Keratinocyte (primary cell): ENCODE data around the gene KRT8. TPM values are rescaled to one million over a fixed set of nuclear protein-coding genes. Genes with fewer than 3 reads are reported as not detected.
A peak's percentile ranks its signal among the peaks of the same experiment; 100 is the strongest.

ENCODE experiments used
- DNase-seq: peaks from one replicate; pipeline ENCODE4 v3.0.0-alpha.2; 2011; ENCODE audit warnings: low read depth, missing footprints, low spot score
- FAIRE-seq: peaks from 2 replicates; lab custom pipeline; 2011; peaks lifted over from hg19 to GRCh38; lab: Jason Lieb, UNC
- H2AFZ ChIP-seq: 2 replicates; pipeline ENCODE4 v1.6.0; 2012; ENCODE audit warnings: low read length, control low read depth, inconsistent platforms; ENCODE audit not compliant: control insufficient read depth
- H3K27ac ChIP-seq: 2 replicates; pipeline ENCODE4 v1.5.1; 2011; ENCODE audit warnings: low read length; ENCODE audit not compliant: control insufficient read depth, insufficient read depth
- H3K27me3 ChIP-seq: 3 replicates; pipeline ENCODE4 v1.6.0; 2011; ENCODE audit warnings: low read length; ENCODE audit not compliant: control insufficient read depth, insufficient read depth; ENCODE audit errors: extremely low read depth
- H3K36me3 ChIP-seq, 2 experiments: 2 replicates in 1 of 2; 3 replicates in 1 of 2; pipeline ENCODE4 v1.5.1; 2011; ENCODE audit warnings: low read length in 2 of 2, mild to moderate bottlenecking in 1 of 2; ENCODE audit not compliant: control insufficient read depth in 2 of 2, insufficient read depth in 2 of 2; ENCODE audit errors: extremely low read depth in 1 of 2
- H3K4me1 ChIP-seq: 3 replicates; pipeline ENCODE4 v1.5.1; 2011; ENCODE audit warnings: low read length; ENCODE audit not compliant: control insufficient read depth, insufficient read depth; ENCODE audit errors: extremely low read depth
- H3K4me2 ChIP-seq: 3 replicates; pipeline ENCODE4 v1.6.0; 2011; ENCODE audit warnings: low read depth, low read length; ENCODE audit not compliant: control insufficient read depth, insufficient read depth; ENCODE audit errors: extremely low read depth
- H3K4me3 ChIP-seq, 3 experiments: fragments of 200-600 bp in 1 of 3; sonication (generic) in 1 of 3; 2 replicates in 2 of 3; 3 replicates in 1 of 3; pipeline ENCODE4 v1.5.1; 2011 to 2016; ENCODE audit warnings: low read length in 3 of 3, mild to moderate bottlenecking in 3 of 3, control low read depth in 2 of 3, inconsistent platforms in 1 of 3, low read depth in 1 of 3, mixed read lengths in 1 of 3, mixed run types in 1 of 3, moderate library complexity in 1 of 3; ENCODE audit not compliant: control insufficient read depth in 2 of 3, insufficient read depth in 2 of 3; ENCODE audit errors: extremely low read depth in 1 of 3
- H3K79me2 ChIP-seq: 2 replicates; pipeline ENCODE4 v1.6.0; 2012; ENCODE audit warnings: low read length; ENCODE audit not compliant: control insufficient read depth, insufficient read depth
- H3K9ac ChIP-seq: 3 replicates; pipeline ENCODE4 v1.6.0; 2011; ENCODE audit warnings: low read length; ENCODE audit not compliant: control insufficient read depth, insufficient read depth; ENCODE audit errors: extremely low read depth
- H3K9me1 ChIP-seq: 3 replicates; pipeline ENCODE4 v1.6.0; 2011; ENCODE audit warnings: low read length; ENCODE audit not compliant: control insufficient read depth, insufficient read depth; ENCODE audit errors: extremely low read depth
- H3K9me3 ChIP-seq: 2 replicates; pipeline ENCODE4 v1.5.1; 2012; ENCODE audit warnings: low read depth, low read length; ENCODE audit not compliant: control insufficient read depth
- H4K20me1 ChIP-seq: 3 replicates; pipeline ENCODE4 v1.6.0; 2011; ENCODE audit warnings: low read length; ENCODE audit not compliant: control insufficient read depth, insufficient read depth; ENCODE audit errors: extremely low read depth
- EZH2 ChIP-seq: IDR thresholded peaks from one replicate; pipeline ENCODE4 v1.6.1; 2012; ENCODE audit warnings: inconsistent platforms, mild to moderate bottlenecking, low read length, moderate library complexity
- dilution Hi-C: fragments of 300-500 bp; cut with MboI; formaldehyde crosslinking; loops from one replicate; pipeline ENCODE4 v1.7.0; 2020; ENCODE audit warnings: low sequenced_read_pairs; ENCODE audit not compliant: extremely low pct_ligation_motif_present
- polyA plus RNA-seq, 5 experiments: library from polyadenylated mRNA; depleted of rRNA in 3 of 5; stranded (reverse) in 3 of 5; stranded (forward) in 1 of 5; unstranded in 1 of 5; fragments of >200 nt; gene quantifications; 1 replicate in 1 of 5; 2 replicates in 3 of 5; 3 replicates in 1 of 5; pipeline versions ENCODE4 v1.2.1 to v1.2.3, GENCODE V29; 2011 to 2012; ENCODE audit warnings: missing spikeins in 2 of 5, low read depth in 1 of 5, low replicate concordance in 1 of 5
- TF ChIP-seq, protein P1 (sequence below), 3 experiments: IDR thresholded peaks in 1 of 3; conservative IDR thresholded peaks in 1 of 3; optimal IDR thresholded peaks in 1 of 3; 2 replicates in 2 of 3; 3 replicates in 1 of 3; pipeline versions ENCODE3 to v1.5.1; 2011; ENCODE audit warnings: low read length in 3 of 3, mild to moderate bottlenecking in 3 of 3, moderate library complexity in 2 of 3, control low read depth in 1 of 3, inconsistent platforms in 1 of 3; ENCODE audit not compliant: insufficient read depth in 2 of 3; ENCODE audit errors: extremely low read depth in 1 of 3

KRT8 gene
- polyA plus RNA-seq, 1 donor (not counting 4 experiments of a cell fraction or from before 2014, with no cell fraction given) = 151 TPM

DNA sequence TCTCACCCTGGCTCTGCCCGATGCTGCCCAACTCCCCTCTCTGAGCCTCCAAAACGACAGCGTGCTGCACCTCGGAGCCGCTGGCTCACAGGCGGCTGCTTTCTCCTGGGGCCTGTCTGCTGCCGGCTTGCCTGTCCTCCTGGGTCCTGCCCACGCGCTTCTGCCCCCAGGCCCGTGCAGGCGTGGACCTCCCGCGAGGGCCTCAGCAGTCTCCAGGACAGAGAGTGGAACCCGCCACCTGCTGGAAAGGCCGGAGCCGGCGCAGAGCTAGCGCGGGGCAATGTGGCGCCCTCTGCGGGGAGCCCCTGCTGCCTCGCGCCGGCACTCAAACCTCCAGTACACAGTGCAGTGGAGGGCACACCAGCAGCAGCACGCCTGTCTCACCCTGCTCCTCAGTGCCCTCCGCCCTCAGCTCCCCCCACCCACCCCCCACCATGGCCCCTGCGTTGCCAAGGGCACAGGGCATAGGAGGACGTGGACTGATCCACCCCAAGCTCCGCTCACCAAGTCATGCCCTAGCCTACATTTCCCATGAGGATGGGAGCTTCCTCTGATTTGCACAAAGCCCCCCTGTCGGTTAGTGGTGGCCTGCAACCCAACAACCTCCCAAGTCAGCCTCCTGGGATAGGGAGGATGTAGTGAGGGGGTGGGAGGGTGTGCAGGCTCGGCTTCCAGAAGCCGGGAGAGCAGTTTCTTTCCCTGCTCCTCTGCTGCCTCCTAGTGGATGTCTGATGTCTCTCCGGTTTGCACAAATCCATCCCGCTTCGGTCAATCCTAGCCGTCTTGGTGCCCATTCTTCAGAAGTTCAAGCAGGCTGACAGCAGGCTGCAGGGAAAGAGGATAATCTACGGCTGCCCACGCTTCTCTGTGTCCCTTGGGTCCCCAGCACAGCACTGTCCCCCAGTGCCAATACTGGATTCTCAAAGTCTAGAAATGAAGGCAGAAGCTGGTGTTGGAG, 25.2 kb downstream of the KRT8 start:
- H3K9ac ChIP-seq = peak overlapping the region; percentile 74
- peak overlapping the region; percentile 83 for H3K4me2 ChIP-seq
- peak overlapping the region; percentile 80 for H2AFZ ChIP-seq
- H3K36me3 ChIP-seq = no peaks in the 10 kb centered on the region
- H3K4me1 ChIP-seq = peaks cover 48% of the 10 kb centered on the region
- DNase-seq (no peak), FAIRE-seq (no peak)
- TF ChIP-seq, protein P1, sequence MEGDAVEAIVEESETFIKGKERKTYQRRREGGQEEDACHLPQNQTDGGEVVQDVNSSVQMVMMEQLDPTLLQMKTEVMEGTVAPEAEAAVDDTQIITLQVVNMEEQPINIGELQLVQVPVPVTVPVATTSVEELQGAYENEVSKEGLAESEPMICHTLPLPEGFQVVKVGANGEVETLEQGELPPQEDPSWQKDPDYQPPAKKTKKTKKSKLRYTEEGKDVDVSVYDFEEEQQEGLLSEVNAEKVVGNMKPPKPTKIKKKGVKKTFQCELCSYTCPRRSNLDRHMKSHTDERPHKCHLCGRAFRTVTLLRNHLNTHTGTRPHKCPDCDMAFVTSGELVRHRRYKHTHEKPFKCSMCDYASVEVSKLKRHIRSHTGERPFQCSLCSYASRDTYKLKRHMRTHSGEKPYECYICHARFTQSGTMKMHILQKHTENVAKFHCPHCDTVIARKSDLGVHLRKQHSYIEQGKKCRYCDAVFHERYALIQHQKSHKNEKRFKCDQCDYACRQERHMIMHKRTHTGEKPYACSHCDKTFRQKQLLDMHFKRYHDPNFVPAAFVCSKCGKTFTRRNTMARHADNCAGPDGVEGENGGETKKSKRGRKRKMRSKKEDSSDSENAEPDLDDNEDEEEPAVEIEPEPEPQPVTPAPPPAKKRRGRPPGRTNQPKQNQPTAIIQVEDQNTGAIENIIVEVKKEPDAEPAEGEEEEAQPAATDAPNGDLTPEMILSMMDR (optimal IDR thresholded peaks at IDR 0.05 in 1 of 3, IDR thresholded peaks at IDR 0.05 in 1 of 3, conservative IDR thresholded peaks at IDR 0.05 in 1 of 3; ENCODE audit: extremely low read depth in 1 of 3, insufficient read depth in 2 of 3, low read length in 3 of 3) = peak in 2 of 3 experiments; percentile 89 to 99
- TF ChIP-seq EZH2 = no peak
- H3K27ac ChIP-seq = peak overlapping the region; percentile 77
- dilution Hi-C loops = no loop called here
- H3K9me1 ChIP-seq = no peaks in the 10 kb centered on the region
- peak overlapping the region in 1 of 3 experiments; percentile 3 for H3K4me3 ChIP-seq
- no peaks in the 10 kb centered on the region for H4K20me1 ChIP-seq
- H3K9me3 ChIP-seq = no peaks in the 10 kb centered on the region
- H3K27me3 ChIP-seq = no peaks in the 10 kb centered on the region
- H3K79me2 ChIP-seq = no peaks in the 10 kb centered on the region

DNA sequence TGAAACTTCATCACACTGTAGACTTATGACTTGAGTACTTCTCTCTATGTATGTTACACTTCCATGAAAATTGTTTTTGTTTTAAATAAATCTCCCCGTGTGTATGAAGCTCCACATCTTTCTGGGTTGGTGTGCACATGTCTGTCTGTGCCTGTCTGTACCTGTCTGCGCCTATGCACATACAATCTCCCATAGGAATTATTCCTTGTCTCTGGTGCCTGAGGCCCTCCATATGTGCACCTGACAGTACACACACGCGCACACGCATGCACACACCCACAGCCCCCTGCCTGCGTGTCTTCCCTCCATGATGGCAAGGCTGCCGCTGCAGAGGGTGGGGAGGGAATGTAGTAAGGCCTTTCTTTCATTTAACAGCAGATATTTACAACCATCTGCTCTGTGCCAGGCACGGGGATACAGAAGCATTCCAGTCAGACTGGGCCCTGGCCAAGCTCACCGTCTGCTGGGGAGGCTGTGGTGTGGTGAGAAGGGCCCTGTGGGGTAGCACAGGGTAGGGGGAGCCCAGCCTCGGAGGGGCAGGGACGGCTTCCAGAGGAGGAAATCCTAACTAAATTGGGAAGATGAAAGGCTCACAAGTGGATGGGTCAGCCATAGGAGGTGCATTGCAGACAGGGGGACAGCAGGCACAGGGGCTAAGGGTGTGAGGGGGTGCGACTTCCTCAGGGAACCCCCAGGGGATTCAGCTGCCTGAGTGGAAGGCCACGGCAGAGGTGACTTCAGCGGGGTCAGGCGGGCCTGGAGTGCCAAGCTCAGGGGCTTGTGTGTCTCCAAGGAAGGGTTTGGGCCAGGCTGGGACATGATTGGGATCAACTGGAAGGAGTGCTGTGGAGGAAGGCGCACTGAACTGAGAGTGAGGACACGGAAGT, 26.1 kb downstream of the KRT8 start:
- H3K4me1 ChIP-seq = peaks cover 54% of the 10 kb centered on the region
- H4K20me1 ChIP-seq = no peaks in the 10 kb centered on the region
- H3K79me2 ChIP-seq = no peaks in the 10 kb centered on the region
- peak overlapping the region; percentile 83 for H3K4me2 ChIP-seq
- H3K27ac ChIP-seq = peak overlapping the region; percentile 77
- no peaks in the 10 kb centered on the region for H3K9me3 ChIP-seq
- no peak overlapping the region for H3K4me3 ChIP-seq
- H3K9me1 ChIP-seq = no peaks in the 10 kb centered on the region
- DNase-seq (no peak), FAIRE-seq (no peak)
- peak overlapping the region; percentile 80 for H2AFZ ChIP-seq
- dilution Hi-C loops = no loop called here
- no peak for TF ChIP-seq EZH2
- TF ChIP-seq, protein P1 (optimal IDR thresholded peaks at IDR 0.05 in 1 of 3, IDR thresholded peaks at IDR 0.05 in 1 of 3, conservative IDR thresholded peaks at IDR 0.05 in 1 of 3; ENCODE audit: extremely low read depth in 1 of 3, insufficient read depth in 2 of 3, low read length in 3 of 3) = no peak
- H3K27me3 ChIP-seq = no peaks in the 10 kb centered on the region
- H3K9ac ChIP-seq = peak overlapping the region; percentile 74
- H3K36me3 ChIP-seq = no peaks in the 10 kb centered on the region
